ENCODE results near the gene CNTN5.

- TF ChIP-seq, protein P1, sequence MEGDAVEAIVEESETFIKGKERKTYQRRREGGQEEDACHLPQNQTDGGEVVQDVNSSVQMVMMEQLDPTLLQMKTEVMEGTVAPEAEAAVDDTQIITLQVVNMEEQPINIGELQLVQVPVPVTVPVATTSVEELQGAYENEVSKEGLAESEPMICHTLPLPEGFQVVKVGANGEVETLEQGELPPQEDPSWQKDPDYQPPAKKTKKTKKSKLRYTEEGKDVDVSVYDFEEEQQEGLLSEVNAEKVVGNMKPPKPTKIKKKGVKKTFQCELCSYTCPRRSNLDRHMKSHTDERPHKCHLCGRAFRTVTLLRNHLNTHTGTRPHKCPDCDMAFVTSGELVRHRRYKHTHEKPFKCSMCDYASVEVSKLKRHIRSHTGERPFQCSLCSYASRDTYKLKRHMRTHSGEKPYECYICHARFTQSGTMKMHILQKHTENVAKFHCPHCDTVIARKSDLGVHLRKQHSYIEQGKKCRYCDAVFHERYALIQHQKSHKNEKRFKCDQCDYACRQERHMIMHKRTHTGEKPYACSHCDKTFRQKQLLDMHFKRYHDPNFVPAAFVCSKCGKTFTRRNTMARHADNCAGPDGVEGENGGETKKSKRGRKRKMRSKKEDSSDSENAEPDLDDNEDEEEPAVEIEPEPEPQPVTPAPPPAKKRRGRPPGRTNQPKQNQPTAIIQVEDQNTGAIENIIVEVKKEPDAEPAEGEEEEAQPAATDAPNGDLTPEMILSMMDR (IDR thresholded peaks at IDR 0.05) = no peak
- no peak for TF ChIP-seq POLR2A (IDR thresholded peaks at IDR 0.05)
Measured at GRCh38 chr11:99343117-99343516, 322.4 kb downstream of the CNTN5 start.
